ENCODE measurements around the gene APLNR.
"Not testable (repeated sequence)": the region's sequence is repeated elsewhere in the genome, so short reads cannot be mapped to it uniquely, and the experiment has no call there.

Gene APLNR

DNA sequence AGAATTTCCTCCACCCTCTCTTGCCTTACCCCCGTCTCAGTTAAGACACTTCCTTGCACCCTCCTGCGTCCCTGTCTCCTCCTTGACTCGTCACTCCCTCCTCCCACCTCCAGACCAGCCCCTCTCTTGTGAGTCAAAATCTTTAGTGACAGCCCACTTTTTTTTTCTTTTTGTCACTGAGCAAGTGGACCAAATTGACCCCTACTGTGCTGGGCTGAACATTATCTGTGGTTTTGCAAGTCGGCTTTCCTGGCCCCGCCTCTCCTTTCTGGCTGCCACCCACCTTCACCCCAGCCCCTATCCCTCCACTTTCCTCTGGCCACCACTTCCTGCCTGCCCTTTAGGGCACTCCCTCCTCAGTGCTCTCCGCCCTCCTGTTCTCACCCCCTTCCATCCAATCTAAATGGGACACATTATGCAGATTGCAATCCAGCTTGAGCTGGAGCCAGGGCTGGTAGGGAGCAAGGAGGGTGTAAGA is at the start of gene APLNR:
Gene APLNR, minus strand, starts transcription at position 47 of the 478 bp plus-strand sequence. CDS start 246 bp downstream, outside the sequence.
- no peak for DNase-seq

DNA sequence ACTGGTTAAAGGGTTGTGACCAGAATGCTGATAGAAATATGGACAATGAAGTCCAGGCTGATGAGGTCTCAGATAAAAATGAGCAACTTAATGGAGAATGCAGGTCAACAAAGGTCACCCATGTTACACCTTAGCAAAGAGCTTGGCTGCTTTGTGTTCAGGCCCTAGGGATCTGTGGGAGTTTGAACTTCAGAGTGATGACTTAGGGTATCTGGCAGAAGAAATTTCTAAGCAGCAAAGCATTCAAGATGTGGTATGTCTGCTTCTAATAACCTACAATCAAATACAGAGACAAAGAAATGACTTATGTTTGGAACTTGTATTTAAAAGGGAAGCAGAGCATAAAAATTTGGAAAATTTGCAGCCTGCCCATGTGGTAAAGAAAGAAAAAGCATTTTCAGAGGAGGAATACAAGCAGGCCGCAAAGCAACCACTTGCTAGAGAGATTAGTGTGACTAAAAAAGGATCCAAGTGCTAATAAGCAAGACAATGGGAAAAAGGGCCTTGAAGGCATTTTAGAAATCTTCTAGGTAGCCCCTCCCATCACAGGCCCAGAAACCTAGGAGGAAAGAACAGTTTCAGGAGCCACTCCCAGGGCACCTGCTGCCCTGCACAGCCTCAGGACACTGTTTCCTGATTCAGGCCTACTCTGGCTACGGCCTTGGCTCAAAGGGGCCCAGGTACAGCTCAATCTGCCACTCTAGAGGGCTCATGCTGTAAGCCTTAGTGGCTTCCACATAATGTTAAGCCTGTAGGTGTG is 46.4 kb upstream of the APLNR start:
- no peak for DNase-seq

DNA sequence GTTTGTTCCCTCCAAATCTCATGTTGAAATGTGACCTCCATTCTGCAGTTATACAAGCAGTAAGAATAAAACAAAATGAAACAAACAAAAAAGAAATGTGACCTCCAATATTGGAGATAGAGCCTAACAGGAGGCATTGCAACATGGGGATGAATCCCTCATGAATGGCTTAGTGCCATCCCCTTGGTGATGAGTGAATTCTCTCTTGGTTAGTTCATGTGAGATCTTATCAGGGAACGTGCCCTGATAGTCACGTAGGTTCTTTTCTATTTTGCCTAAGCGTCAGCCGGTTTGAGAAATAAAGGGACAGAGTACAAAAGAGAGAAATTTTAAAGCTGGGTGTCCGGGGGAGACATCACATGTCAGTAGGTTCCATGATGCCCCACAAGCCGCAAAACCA is 44.5 kb upstream of the APLNR start:
- not testable (repeated sequence) for DNase-seq

DNA sequence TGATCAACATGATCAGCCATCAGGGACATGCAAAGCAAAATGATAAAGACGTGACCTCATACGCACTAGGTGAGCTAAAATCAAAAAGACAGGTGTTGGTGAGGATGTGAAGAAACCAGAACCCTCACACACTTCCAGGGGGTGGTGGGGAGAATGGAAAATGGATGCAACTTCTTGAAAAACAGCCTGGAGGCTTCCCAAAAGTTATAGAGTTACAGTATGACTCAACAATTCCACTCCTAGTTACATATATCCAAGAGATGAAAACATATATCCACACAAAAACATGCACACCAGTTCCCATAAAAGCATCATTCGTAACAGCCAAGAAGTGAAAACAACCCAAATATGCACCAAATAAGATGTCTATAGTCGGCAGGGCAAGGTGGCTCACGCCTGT is 42.1 kb upstream of the APLNR start:
- DNase-seq, result no peak

DNA sequence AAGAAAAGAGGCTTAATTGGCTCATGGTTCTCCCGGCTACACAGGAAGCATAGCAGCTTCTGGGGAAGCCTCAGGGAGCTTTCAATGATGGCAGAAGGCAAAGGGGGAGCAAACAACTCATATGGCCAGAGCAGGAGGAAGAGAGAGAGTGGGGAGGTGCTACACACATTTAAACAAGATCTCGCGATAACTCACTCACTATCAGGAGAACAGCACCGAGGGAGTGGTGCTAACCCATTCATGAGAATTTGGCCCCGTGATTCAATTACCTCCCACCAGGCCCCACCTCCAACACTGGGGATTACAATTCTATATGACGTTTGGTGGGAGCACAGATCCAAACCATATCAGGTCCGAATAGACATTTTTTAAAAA is 41.7 kb upstream of the APLNR start:
- DNase-seq, result no peak

DNA sequence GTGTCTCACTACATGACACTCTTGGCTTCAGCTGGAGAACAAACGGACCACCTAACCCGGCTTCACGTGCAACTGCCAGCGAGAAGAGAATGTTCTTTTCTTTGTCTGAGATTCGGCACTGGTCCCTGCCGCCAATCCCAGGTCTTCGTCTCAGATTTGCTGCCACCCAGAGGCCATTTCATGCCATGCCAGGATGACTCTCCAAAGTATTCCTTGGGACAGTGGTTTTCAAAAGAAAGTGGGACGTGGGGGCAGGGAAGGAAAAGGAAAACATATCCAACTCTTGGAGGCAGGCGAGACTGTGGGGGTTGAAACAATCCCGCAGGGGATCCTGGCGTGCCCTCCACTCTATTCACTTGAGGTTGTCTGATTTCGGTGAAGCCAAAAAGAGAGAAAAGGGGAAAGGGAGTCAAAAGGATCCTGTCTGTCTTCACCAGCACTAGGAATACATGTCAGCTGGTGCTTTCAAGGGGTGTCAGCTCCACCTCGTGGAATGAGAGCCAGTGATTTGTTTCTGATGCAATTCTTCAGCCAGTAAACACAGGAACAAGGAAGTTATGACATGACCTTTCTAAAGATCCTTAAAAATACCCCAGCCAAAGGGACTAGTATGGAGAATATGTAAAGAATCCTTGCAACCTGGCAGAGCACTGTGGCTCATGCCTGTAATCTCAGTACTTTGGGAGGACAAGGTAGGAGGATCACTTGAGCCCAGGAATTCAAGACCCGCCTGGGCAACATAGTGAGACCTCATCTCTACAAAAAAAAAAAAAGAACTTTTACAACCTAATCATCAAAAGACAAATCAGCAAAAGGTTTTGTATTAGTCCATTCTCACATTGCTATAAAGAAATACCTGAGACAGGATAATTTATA is 41.0 kb upstream of the APLNR start:
- DNase-seq, result peak; percentile 65 to 83

DNA sequence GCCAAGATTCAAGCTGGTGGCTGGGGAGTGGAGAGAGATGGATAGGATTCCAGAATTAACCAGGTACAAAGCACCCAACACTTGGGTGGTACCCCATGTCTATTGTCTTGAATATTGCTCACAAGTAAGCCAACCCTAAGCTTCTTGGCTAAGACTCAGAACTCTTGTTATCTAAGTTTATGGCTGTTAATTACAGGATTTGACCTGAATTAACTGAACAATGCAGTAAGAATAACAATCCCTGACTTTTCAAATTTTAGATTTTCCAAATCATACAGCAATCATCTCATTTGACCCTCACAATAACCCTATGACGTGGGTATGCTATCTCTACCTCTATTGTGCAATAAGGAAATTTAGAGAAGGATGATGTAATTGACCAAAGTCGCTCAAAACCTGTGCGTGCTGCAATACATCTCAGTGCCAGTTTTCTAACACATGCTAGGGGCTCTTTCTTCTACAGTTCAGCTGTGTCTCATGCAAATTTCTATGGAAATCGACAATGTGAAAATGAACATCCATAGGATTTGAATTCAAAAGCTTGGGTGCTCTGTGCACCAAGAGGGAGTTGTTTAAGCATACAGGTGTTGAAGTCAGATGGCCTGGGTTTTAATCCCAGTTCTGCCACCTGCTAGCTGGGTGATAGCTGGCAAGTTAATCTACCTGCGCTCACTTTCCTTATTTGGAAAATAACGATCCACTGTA is 40.1 kb upstream of the APLNR start:
- peak; percentile 49 to 59 for DNase-seq

DNA sequence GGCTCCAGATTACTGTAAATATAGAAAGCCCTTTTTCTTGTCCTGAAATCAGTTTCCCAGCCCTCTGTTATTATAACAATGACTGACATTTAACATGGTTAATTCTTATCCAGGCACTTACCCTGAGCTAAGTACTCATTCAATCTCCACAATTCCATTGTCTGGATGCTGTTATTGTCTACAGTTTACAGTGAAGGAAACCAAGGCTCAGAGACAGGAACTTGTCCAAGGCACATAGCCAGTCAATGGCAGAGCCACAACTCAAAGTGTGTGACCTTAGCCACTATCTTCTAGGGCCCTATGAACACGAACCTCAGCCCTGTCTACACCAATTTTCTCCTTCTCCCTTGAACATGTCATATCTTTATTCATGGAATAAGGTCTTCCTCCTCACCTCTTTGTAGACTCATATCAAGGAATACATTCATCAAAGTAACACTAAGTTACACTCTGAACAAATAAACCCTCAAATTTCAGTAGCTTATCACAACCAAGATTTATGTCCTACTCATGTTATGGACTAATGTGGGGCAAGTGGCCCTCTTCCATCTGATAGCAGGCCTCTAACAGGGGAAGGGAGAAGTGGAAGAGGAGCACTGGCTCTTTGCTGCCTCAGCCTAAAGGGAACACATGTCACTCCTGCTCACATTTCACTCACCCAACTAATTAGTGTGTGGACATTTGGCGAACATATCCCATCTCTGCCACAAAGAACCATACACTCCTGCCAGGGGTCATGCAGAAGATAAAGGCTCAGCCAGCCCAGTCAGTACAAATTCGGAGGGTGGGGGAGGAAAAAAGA is 39.3 kb upstream of the APLNR start:
- DNase-seq, result no peak

DNA sequence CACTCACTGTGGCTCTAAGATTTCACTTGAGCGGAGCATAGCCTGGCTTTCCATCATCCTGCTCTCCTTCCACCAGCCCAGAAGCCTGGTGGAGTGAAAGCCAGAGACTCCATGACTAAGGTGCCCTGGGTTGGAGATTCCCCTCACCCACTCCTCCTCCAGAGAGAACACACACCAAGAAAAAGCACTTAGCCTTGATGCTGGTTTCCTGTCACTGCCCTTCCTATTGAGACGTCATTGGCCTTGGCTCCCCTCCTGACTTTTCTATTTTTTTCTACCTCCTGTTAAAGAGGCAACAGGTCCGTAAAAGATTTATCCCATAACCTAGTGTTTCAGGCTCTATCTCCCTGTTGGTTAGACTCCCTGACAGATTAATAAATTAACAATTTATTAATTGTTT is 38.5 kb upstream of the APLNR start:
- no peak for DNase-seq

DNA sequence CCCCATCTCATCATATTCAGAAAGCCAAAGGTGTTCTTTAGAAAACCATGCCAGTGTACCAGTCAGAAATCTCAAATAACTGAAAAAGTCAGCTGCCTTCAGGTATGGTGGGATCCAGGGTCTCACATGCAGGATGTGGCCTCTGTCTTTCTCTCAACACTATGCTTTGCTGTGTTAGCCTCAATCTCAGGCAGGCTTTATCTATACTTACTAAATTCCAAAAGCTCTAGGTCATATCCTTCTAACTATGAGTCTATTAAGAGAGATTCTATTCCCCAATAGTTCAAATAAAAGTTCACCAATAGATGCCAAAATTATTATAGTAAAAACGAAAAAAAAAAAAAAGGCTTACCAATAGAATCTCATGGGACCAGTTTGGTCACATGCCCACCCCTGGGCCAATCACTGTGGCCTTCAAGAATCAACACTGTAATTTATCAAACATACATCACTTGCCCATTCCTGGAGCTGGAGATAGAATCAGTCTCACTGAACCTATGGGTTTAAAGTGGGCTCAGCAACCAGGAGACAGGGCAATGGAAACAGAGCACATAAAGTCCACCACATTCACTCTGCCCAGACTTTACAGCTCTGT is 38.0 kb upstream of the APLNR start:
- DNase-seq, result no peak

DNA sequence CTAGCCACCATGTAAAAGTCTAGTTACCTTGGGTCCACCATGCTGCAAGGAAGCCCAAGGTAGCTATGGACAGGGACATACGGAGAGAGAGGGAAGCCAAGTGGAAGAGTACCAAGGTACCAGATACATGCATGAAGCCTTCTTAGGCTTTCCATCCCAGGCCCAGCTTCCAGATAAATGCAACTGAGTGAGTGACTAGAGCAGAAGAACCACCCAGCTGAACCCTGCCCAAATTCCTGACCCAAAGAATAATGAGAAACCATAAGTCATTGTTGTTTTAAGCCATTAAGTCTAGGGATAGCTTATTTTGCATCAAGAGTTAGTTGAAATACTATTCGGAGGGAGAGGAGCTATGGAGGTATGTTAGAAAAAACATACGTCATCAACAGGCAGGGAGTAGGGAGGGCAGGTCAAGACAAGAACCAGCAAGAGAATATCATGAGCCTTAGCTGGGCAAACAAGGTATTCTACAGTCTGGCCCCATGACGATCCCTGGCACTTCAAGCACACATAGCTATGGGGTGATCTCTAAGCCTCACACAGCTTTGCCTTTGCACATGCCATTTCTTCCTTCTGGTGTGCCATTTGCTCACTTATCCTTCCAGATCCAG is 36.5 kb upstream of the APLNR start:
- no peak for DNase-seq

DNA sequence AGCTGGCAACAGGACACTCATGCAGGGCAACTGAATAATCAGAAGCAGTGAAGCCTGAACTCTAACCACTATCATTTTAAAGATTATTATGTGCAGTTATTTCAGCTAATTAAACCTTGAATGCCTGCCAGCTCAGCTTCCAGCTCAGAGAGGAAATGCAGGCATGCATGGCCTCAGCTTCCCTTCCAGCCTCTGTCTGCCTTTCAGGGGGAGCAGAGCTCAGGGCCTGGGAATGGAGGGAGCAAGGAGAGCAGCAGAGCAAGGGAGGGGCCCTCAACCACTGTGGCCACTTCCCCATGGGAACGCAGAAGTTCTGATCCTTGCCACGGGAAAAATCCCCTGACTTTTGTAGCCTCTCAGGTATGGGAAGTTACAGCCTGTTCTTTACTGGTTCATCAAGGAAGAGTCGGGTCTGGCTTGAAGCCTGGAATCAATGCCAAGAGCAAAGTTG is 32.5 kb upstream of the APLNR start:
- no peak for DNase-seq

DNA sequence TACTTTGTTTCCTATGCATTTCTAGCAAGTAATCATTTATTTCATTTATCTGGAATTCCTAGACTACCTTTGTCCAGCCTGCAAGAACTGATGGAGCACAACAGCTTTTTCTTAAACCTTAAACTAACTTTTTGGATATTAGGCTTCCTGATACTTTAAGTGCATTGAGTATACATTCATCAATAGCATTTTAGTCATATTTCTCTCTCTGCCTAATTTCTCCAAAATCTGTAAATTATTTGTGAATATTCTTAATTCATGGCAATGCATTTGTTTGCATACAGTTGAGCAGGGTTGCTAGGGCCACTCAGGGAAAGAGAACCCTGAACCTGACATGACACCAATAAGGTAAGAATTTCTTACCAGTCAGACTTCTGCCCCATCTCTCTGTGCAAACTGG is 29.1 kb upstream of the APLNR start:
- no peak for DNase-seq

DNA sequence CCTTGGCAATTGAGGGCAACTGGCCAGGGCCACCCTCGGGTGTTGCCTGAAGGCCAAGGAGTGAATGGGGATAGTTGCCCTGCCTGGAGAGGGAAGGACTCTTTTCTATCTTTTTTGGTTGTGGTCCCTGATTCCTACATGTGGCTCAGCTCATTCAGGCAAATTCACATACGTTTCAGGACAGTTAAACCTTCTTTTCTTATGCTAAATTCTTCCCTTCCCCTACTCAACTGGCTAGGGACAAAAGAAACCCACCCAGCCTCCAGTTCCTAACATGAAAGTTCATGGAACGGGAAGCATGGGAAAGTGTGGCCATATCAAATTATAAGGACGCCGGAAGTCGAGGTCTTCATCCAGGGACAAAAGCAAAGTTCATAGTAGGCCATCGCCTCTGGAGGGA is 26.3 kb upstream of the APLNR start:
- no peak for DNase-seq

DNA sequence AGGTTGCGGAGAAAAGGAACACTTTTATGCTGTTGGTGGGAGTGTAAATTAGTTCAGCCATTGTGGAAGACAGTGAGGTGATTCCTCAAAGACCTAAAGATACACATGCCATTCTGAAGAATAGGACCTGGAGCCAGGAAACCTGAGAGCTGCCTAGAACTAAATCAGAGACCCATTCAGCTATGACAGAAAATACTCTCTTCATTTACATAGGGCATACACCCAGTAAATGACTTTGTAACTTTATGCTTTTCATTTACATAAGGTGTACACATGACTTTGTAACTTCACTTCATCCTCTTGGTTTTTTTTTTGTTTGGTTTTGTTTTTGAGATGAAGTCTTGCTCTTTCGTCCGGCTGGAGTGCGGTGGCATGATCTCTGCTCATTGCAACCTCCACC is 25.1 kb upstream of the APLNR start:
- no peak for DNase-seq

DNA sequence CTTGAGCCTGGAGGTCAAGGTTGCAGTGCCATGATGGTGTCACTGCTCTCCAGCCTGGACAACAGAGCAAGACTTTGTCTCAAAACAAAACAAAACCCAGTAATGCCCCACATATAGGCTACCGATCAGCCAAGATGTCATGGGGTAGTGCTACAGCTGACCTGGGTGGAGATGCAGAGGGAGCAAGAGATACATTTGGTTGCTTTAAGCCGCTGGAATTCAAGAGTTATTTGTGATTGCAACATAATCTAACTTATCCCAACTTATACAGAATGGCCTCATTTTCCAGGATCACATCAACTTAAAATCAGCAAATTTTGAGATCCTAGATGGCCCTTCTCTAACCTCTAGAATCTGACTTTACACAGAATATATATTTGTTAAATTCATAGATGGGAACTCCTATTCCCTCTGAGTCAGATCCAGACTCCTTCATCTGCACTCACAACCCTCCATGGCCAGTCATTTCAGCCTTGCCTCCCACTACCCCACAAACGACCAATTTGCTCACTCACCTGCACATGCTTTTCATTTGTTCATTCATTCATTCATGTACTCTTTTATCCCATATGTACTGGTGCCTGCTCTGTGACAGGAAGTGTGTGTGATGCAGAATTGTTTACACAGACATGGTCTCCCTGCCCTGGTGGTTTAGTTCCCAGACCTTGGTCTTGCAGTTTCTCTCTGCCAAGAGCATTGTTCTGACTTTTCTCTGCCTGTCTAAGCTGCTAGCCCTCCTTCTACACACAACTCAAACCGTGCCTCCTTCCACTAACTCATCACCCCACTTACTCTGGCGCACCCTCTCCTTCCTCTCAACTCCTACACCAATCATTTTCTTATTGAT is 24.1 kb upstream of the APLNR start:
- no peak for DNase-seq

DNA sequence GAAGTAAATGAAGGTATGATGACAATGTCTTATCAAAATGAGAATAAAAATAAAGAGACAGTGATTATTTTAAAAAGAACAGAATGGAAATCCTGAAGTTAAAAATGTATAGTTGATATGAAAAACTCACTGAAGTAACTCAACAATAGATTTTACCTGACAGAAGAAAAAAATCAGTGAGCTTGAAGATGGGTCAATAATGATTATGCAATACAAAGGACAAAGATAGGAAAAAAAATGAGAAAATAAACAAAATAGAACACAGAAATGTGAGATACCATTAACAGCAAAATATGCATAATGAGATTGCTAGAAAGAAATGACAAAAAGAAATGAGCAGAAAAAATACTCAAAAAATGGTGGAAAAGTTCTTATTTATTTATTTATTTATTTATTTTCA is 19.1 kb upstream of the APLNR start:
- no peak for DNase-seq

DNA sequence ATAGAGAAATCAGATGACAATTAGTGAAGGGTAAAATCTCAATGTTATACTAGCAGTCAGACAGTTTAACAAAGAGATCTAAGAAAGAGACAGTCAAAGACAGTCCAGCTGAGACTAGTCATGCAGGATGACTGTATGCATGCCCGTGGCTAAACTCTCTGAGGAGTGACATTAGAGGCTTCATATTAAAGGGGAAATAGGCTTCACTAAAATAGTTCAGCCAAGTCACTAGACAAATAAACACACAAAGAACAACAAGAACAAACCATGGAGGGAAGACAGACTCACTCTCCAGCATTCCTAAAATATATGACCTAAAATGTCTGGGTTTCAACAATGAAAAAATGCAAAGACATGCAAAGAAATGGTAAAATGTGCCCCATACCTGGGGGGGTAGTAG is 18.6 kb upstream of the APLNR start:
- no peak for DNase-seq

DNA sequence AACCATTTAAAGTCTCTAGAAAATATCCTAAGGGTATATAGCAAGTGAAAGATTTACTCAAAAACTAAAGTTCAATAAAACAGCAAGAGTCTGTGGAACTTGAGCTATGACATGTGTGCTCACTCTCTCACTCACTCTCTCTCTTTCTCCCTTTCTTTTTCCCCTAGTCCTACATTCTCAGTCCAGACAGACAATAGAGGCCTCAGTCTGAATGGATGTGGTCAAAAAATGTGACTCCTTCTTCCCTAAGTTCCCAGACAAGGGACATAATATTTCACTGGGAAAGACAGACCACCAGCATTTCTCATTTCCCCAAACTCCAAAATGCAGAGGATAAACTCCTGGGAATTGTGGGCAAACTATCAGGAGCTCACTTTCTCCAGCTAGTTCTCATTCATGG is 17.6 kb upstream of the APLNR start:
- DNase-seq, result no peak

DNA sequence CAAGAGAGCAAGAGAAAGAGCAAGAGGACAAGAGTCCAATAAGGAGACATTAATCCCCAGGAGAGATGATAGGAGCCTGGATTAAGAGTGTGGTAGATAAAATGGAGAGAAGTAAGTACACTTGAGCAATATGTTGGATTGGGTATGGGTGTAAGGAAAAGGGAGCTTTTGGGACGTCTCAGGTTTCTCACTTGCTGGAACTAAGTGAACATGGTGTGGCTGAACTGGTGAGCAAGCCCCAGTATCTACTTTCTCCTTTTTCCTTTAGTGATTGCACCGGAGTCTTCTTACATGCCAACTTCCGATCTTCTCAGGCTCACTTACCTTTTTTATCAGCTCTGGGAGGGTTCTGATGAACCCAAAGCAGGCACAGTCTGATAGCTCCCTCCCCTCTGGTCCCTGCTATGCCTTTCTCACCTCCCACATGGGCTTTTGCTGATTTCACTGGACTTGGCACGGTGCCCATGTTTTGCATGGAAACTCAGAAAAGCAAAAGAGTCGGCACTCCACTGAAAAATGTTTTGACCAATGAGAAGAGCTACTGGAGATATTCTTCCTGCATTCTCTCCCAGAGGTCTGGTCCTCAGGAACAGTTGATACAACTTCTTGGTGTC is 14.5 kb upstream of the APLNR start:
- peak in 1 of 2 donors; percentile 5 for DNase-seq

Data from inflammatory macrophage treated with lipopolysaccharide for 1 hour (primary cell).